A549 (cell line): ENCODE measurements around the gene MRFAP1. TPM values are rescaled to one million over a fixed set of nuclear protein-coding genes. Genes with fewer than 3 reads are reported as not detected.

Experiments used
- ATAC-seq, 2 experiments: fragments of 200-7000 bp in 1 of 2; fragments of >200 bp in 1 of 2; cut with Nextera tagmentation in 1 of 2; cut with Tn5 transposase in 1 of 2; 3 replicates each; pipeline versions ENCODE4 v1.8.0 to v1.9.1; 2018 to 2020; ENCODE audit warnings: mild to moderate bottlenecking in 1 of 2, moderate library complexity in 1 of 2
- CTCF ChIA-PET: fragments of 300-600 bp; sonication (Branson Sonifier 250); formaldehyde crosslinking; extraction: SDS; loops from one replicate; lab custom pipeline; 2021; ENCODE audit warnings: antibody characterized with exemption, inconsistent platforms; lab: Yijun Ruan, JAX
- POLR2A ChIA-PET: fragments of 350-600 bp; formaldehyde crosslinking; extraction: SDS; loops from one replicate; lab custom pipeline; 2021; ENCODE audit warnings: antibody characterized with exemption, inconsistent platforms; lab: Yijun Ruan, JAX
- DNase-seq, 2 experiments: peaks; one replicate each; pipeline versions ENCODE4 v3.0.0 to v3.0.0-alpha.2; 2011 to 2016; ENCODE audit warnings: low read depth in 1 of 2, low spot score in 1 of 2
- FAIRE-seq: peaks from 2 replicates; lab custom pipeline; 2011; peaks lifted over from hg19 to GRCh38; lab: Jason Lieb, UNC
- H3K27ac ChIP-seq, 2 experiments: fragments of >200 bp; sonication (Bioruptor Twin); formaldehyde crosslinking; 3 replicates each; pipeline ENCODE4 v1.5.1; 2016 to 2017
- H3K4me1 ChIP-seq: fragments of >200 bp; sonication (Bioruptor Twin); formaldehyde crosslinking; 3 replicates; pipeline ENCODE4 v1.6.1; 2016
- H3K4me2 ChIP-seq: fragments of >200 bp; sonication (Bioruptor Twin); formaldehyde crosslinking; 3 replicates; pipeline ENCODE4 v1.6.1; 2016
- H3K4me3 ChIP-seq: fragments of >200 bp; sonication (Bioruptor Twin); formaldehyde crosslinking; 3 replicates; pipeline ENCODE4 v1.5.1; 2016
- H3K9me3 ChIP-seq: fragments of >200 bp; sonication (Bioruptor Twin); formaldehyde crosslinking; 3 replicates; pipeline ENCODE4 v1.6.1; 2016
- CBX2 ChIP-seq: fragments of 200-600 bp; sonication (generic); IDR thresholded peaks from 2 replicates; pipeline ENCODE4 v1.6.1; 2016; ENCODE audit warnings: low read depth, mild to moderate bottlenecking, borderline replicate concordance
- CTCF ChIP-seq: fragments of >200 bp; sonication (Bioruptor Twin); formaldehyde crosslinking; IDR thresholded peaks from 3 replicates; pipeline ENCODE4 v1.5.1; 2016
- FOSB ChIP-seq: fragments of 250-450 bp; sonication (Bioruptor Pico); IDR thresholded peaks from 2 replicates; pipeline ENCODE4 v1.5.0; 2020; ENCODE audit warnings: mild to moderate bottlenecking, moderate library complexity
- HES2 ChIP-seq: fragments of >200 bp; sonication (Bioruptor Twin); formaldehyde crosslinking; IDR thresholded peaks from 2 replicates; pipeline ENCODE4 v1.6.1; 2016
- JUN ChIP-seq, 2 experiments: fragments of >200 bp; sonication (Bioruptor Twin); formaldehyde crosslinking; IDR thresholded peaks; 2 replicates in 1 of 2; 3 replicates in 1 of 2; pipeline ENCODE4 v1.6.1; 2016 to 2017
- KDM1A ChIP-seq: fragments of 200-600 bp; sonication (generic); IDR thresholded peaks from 2 replicates; pipeline ENCODE4 v1.6.1; 2016; ENCODE audit warnings: low read depth, mild to moderate bottlenecking
- MAZ ChIP-seq: fragments of 150-350 bp; IDR thresholded peaks from 2 replicates; pipeline ENCODE4 v1.6.1; 2014; ENCODE audit warnings: antibody characterized with exemption, low read depth, low read length, borderline replicate concordance
- NFE2L2 ChIP-seq: fragments of 150-350 bp; conservative IDR thresholded peaks from 2 replicates; pipeline ENCODE4 v1.6.1; 2014; ENCODE audit warnings: low read length
- PHF8 ChIP-seq: fragments of 200-600 bp; sonication (generic); IDR thresholded peaks from 2 replicates; pipeline ENCODE4 v1.6.1; 2016; ENCODE audit warnings: low read depth, mild to moderate bottlenecking, antibody characterized with exemption, moderate library complexity, borderline replicate concordance
- REST ChIP-seq: fragments of 200-600 bp; sonication (generic); IDR thresholded peaks from 2 replicates; pipeline ENCODE4 v1.6.1; 2016; ENCODE audit warnings: antibody characterized with exemption, mild to moderate bottlenecking, moderate library complexity
- SMC3 ChIP-seq: fragments of >200 bp; sonication (Bioruptor Twin); formaldehyde crosslinking; IDR thresholded peaks from 3 replicates; pipeline ENCODE4 v1.6.1; 2018; ENCODE audit warnings: inconsistent platforms
- ZSCAN20 ChIP-seq: fragments of 250-450 bp; sonication (Bioruptor Pico); IDR thresholded peaks from 2 replicates; pipeline ENCODE4 v1.8.0; 2022; ENCODE audit warnings: mild to moderate bottlenecking, moderate library complexity
- WGBS: methylation state at CpG from one replicate; pipeline ENCODE4 v1.1.6; 2017; ENCODE audit errors: missing lambda C conversion rate; 5-methylcytosine and 5-hydroxymethylcytosine counted together
- polyA plus RNA-seq, 4 experiments: library from polyadenylated mRNA; depleted of rRNA in 3 of 4; stranded (reverse); fragments of >200 nt; fragmentation: RNase III in 1 of 4; extraction: RNeasy Plus Mini Kit Qiagen cat#74134 plus additional on column Dnase treatment in 1 of 4; gene quantifications; 2 replicates in 3 of 4; 3 replicates in 1 of 4; pipeline ENCODE4 v1.2.3, GENCODE V29; 2011 to 2017
- TF ChIP-seq, protein P1 (sequence below): fragments of 450-650 bp; IDR thresholded peaks from 2 replicates; pipeline ENCODE4 v1.6.1; 2014; ENCODE audit warnings: antibody characterized with exemption
- TF ChIP-seq, protein P2 (sequence below): fragments of 250-450 bp; sonication (Bioruptor Pico); IDR thresholded peaks from 2 replicates; pipeline ENCODE4 v1.5.0; 2020; ENCODE audit warnings: low read depth, mild to moderate bottlenecking, moderate library complexity
- TF ChIP-seq, protein P3 (sequence below): fragments of 250-450 bp; sonication (Bioruptor Pico); IDR thresholded peaks from 2 replicates; pipeline ENCODE4 v1.5.0; 2021; ENCODE audit warnings: mild to moderate bottlenecking, moderate library complexity, borderline replicate concordance

Gene MRFAP1
- polyA plus RNA-seq, 2 of the 4 experiments (the other 2 are of a cell fraction): 272 to 304 TPM

DNA sequence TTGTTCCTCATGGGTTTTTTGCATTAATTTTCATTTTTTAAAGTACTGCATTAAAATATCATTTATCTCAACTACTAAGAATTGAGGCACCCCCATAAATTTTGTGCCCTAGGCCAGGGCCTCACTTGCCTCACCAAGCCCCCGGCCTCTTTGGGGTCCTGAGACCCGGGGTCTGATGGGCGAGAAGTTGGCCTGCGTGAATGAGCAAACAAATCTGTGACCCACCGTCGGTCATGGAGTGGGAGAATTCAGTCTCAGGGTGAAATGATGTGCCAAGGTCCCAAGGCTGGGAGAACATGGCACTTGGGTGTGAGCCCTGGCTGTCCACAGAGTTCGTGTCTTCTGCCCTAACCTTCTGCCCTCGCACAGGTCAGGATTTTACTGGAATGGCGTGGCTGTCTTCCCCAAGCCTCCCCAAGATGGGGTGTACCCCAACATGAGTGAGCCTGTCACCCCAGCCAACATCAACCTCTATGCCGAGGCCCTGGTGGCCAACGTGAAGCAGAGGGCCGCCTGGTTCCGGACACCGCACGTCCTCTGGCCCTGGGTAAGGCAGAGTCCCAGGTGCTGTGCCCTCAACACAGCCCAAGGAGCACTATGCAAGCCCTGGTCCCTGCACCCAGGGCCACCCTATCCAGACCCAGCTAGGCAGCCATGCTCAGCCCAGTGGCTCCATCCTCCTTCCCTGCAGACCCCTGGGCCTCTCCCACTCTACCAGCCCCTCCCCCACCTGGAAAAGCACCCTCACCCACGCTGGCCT lies 47.5 kb upstream of the MRFAP1 start:
- CTCF ChIA-PET: interaction anchor here (0.7 to 1.6 kb wide), 3 partner anchors 18 to 55 kb away, joined by 3 read pairs; partner anchors contain the start of gene MAN2B2

More for the DNA sequence above, 47.5 kb upstream of the MRFAP1 start:
- DNase-seq: no peak
- TF ChIP-seq CBX2 (no peak), FOSB (no peak), PHF8 (no peak), JUN (IDR thresholded peaks at IDR 0.05) (no peak), REST (no peak), CTCF (no peak), ZSCAN20 (CRISPR knock-in tag) (no peak), MAZ (no peak), KDM1A (no peak), NFE2L2 (no peak), HES2 (no peak), SMC3 (no peak)
- TF ChIP-seq, protein P1, sequence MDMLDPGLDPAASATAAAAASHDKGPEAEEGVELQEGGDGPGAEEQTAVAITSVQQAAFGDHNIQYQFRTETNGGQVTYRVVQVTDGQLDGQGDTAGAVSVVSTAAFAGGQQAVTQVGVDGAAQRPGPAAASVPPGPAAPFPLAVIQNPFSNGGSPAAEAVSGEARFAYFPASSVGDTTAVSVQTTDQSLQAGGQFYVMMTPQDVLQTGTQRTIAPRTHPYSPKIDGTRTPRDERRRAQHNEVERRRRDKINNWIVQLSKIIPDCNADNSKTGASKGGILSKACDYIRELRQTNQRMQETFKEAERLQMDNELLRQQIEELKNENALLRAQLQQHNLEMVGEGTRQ: no peak
- TF ChIP-seq, protein P2, sequence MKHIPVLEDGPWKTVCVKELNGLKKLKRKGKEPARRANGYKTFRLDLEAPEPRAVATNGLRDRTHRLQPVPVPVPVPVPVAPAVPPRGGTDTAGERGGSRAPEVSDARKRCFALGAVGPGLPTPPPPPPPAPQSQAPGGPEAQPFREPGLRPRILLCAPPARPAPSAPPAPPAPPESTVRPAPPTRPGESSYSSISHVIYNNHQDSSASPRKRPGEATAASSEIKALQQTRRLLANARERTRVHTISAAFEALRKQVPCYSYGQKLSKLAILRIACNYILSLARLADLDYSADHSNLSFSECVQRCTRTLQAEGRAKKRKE (CRISPR knock-in tag): no peak
- TF ChIP-seq, protein P3, sequence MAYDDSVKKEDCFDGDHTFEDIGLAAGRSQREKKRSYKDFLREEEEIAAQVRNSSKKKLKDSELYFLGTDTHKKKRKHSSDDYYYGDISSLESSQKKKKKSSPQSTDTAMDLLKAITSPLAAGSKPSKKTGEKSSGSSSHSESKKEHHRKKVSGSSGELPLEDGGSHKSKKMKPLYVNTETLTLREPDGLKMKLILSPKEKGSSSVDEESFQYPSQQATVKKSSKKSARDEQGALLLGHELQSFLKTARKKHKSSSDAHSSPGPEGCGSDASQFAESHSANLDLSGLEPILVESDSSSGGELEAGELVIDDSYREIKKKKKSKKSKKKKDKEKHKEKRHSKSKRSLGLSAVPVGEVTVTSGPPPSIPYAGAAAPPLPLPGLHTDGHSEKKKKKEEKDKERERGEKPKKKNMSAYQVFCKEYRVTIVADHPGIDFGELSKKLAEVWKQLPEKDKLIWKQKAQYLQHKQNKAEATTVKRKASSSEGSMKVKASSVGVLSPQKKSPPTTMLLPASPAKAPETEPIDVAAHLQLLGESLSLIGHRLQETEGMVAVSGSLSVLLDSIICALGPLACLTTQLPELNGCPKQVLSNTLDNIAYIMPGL (CRISPR knock-in tag): no peak
- no peaks in the 10 kb centered on the region for H3K4me1 ChIP-seq
- no peak overlapping the region for H3K4me3 ChIP-seq
- no peak overlapping the region for H3K4me2 ChIP-seq
- H3K9me3 ChIP-seq: no peaks in the 10 kb centered on the region
- POLR2A ChIA-PET: interaction anchor here (1.5 kb wide), 1 partner anchor 18 kb away, joined by 5 read pairs; the partner anchor contains the start of gene MAN2B2
- ATAC-seq: no peak
- FAIRE-seq: no peak
- no peak overlapping the region for H3K27ac ChIP-seq
- 94% methylated on average over 11 of the region's 16 CpGs for WGBS
